Body of pancreas (tissue), 4 donors: ENCODE results near the gene MYOZ2.

ENCODE experiments used
- CTCF ChIP-seq, 7 experiments: fragments of 450-650 bp in 4 of 7; fragments of 200-600 bp in 3 of 7; sonication (generic) in 3 of 7; IDR thresholded peaks; one replicate each; pipeline ENCODE4 v1.5.1; 2016 to 2019; ENCODE audit warnings: antibody characterized with exemption in 7 of 7
- POLR2A ChIP-seq, 3 donors: fragments of 450-650 bp; IDR thresholded peaks; one replicate each; pipeline ENCODE4 v1.6.1; 2016; ENCODE audit warnings: antibody characterized with exemption in 3 of 3, mild to moderate bottlenecking in 2 of 3

DNA sequence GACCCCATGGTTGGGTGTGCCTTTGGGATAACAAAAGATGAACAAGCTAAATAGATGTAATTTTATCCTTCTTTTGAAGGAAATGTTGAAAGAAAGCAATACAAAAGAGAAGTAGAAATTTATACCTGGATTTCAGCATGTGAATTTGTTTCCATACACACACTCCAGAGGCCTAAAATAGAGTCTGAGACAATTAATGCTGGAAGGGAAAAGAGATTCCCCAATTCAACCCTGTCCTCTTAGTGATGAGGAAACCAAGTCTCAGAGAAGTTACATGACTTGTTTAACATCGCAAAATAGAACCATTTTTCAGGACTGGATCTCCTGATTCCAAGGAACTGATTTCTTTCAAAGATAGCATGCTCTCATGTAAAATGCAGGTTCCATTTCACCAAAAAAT lies 37.3 kb upstream of the MYOZ2 start:
- TF ChIP-seq POLR2A (IDR thresholded peaks at IDR 0.05) (no peak), CTCF (IDR thresholded peaks at IDR 0.05) (no peak)
